Naive thymus-derived CD4-positive, alpha-beta T cell (primary cell): ENCODE measurements around the gene VPS13C. TPM values are rescaled to one million over a fixed set of nuclear protein-coding genes. Genes with fewer than 3 reads are reported as not detected.

Experiments used
- ATAC-seq: fragments of 150-1000 bp; cut with Tn5 transposase; 2 replicates; pipeline ENCODE4 v1.10.0; 2021; ENCODE audit warnings: mild to moderate bottlenecking, moderate library complexity
- CTCF ChIA-PET: fragments of 350-600 bp; sonication (Branson Sonifier 250); formaldehyde crosslinking; loops from one replicate; lab custom pipeline; 2021; ENCODE audit warnings: antibody characterized with exemption; lab: Charles Lee
- POLR2A ChIA-PET: fragments of 350-600 bp; sonication (Branson Sonifier 250); formaldehyde crosslinking; loops from one replicate; lab custom pipeline; 2021; ENCODE audit warnings: antibody characterized with exemption, inconsistent platforms; lab: Charles Lee
- DNase-seq, 9 donors: peaks; one replicate each; pipeline versions ENCODE4 v3.0.0 to v3.0.0-alpha.2; 2020 to 2022; ENCODE audit warnings: mixed read lengths in 1 of 9
- H3K27ac ChIP-seq: one replicate; pipeline ENCODE4 v1.7.0; 2013; ENCODE audit warnings: mild to moderate bottlenecking, low read depth, low read length, moderate library complexity
- H3K27me3 ChIP-seq, 2 donors: one replicate each; pipeline ENCODE4 v1.7.0; 2013; ENCODE audit warnings: low read length in 2 of 2, mild to moderate bottlenecking in 2 of 2, moderate library complexity in 2 of 2; ENCODE audit not compliant: control insufficient read depth in 2 of 2, insufficient read depth in 2 of 2
- H3K36me3 ChIP-seq, 3 experiments: 1 replicate in 2 of 3; 2 replicates in 1 of 3; pipeline ENCODE4 v1.7.0; 2013; ENCODE audit warnings: low read length in 3 of 3, mild to moderate bottlenecking in 3 of 3, moderate library complexity in 1 of 3; ENCODE audit not compliant: insufficient read depth in 3 of 3, control insufficient read depth in 2 of 3
- H3K4me1 ChIP-seq, 2 donors: one replicate each; pipeline ENCODE4 v1.7.0; 2013; ENCODE audit warnings: low read length in 2 of 2, mild to moderate bottlenecking in 2 of 2, moderate library complexity in 1 of 2; ENCODE audit not compliant: control insufficient read depth in 2 of 2, insufficient read depth in 2 of 2
- H3K4me3 ChIP-seq: 2 replicates; pipeline ENCODE4 v1.7.0; 2013; ENCODE audit warnings: mild to moderate bottlenecking, low read length
- H3K9me3 ChIP-seq, 3 experiments: 1 replicate in 2 of 3; 2 replicates in 1 of 3; pipeline ENCODE4 v1.7.0; 2013; ENCODE audit warnings: low read length in 3 of 3; ENCODE audit not compliant: control insufficient read depth in 2 of 3
- H3K27ac Mint-ChIP-seq, 9 donors: one replicate each; pipeline ENCODE4 v1.8.0; 2020 to 2022; ENCODE audit warnings: mixed read lengths in 9 of 9, mild to moderate bottlenecking in 8 of 9, moderate library complexity in 5 of 9, inconsistent platforms in 2 of 9
- H3K27me3 Mint-ChIP-seq, 5 donors: one replicate each; pipeline ENCODE4 v1.8.0; 2021 to 2022; ENCODE audit warnings: mixed read lengths in 5 of 5, mild to moderate bottlenecking in 1 of 5
- H3K36me3 Mint-ChIP-seq, 5 donors: one replicate each; pipeline ENCODE4 v1.8.0; 2020 to 2022; ENCODE audit warnings: mixed read lengths in 5 of 5, mild to moderate bottlenecking in 3 of 5, inconsistent platforms in 1 of 5
- H3K4me1 Mint-ChIP-seq, 7 donors: one replicate each; pipeline ENCODE4 v1.8.0; 2020 to 2022; ENCODE audit warnings: mixed read lengths in 7 of 7, mild to moderate bottlenecking in 3 of 7, inconsistent platforms in 1 of 7
- H3K4me3 Mint-ChIP-seq, 10 donors: one replicate each; pipeline ENCODE4 v1.8.0; 2020 to 2022; ENCODE audit warnings: mild to moderate bottlenecking in 10 of 10, mixed read lengths in 10 of 10, moderate library complexity in 6 of 10, inconsistent platforms in 2 of 10
- H3K9me3 Mint-ChIP-seq, 11 donors: one replicate each; pipeline ENCODE4 v1.8.0; 2020 to 2022; ENCODE audit warnings: mixed read lengths in 11 of 11, mild to moderate bottlenecking in 4 of 11, inconsistent platforms in 1 of 11, moderate library complexity in 1 of 11
- intact Hi-C, 2 donors: fragments of 100-400 bp; cut with micrococcal nuclease; formaldehyde crosslinking; loops; one replicate each; pipeline ENCODE4 v1.15.1; 2023
- polyA plus RNA-seq, 2 donors: library from polyadenylated mRNA; unstranded; fragments of 300-500 nt; fragmentation: Illumina TruSeq; gene quantifications; one replicate each; pipeline ENCODE4 v1.2.3, GENCODE V29; 2021
- total RNA-seq, 6 experiments: library from RNA in 5 of 6; stranded (reverse) in 5 of 6; gene quantifications; 1 replicate in 5 of 6; 2 replicates in 1 of 6; pipeline ENCODE4 v1.2.3 and lab custom pipeline; 2021 to 2026

The VPS13C gene
- total RNA-seq (100 to 1,000 TPM; 104 to 159 (median 144) TPM), polyA plus RNA-seq (10 to 100 TPM; 12.7 to 16.8 TPM), total RNA-seq (lab: John Stamatoyannopoulos, UW) (460 reads per million, percentile 97 among the genes with 10 or more reads in this experiment)

GRCh38 chr15:62060113-62060895, at the start of gene VPS13C:
TSS of gene VPS13C (minus strand) at chr15:62060447. CDS start at chr15:62060374, 73 bp downstream.
- peak within 1 kb of the TSS; percentile 89 to 99 (median 98) for H3K27ac Mint-ChIP-seq
- peak within 1 kb of the TSS; percentile 90 to 100 (median 96) for H3K4me3 Mint-ChIP-seq
- H3K9me3 ChIP-seq: no peaks in the 10 kb centered on the region
- DNase-seq: peak; percentile 87 to 95 (median 91)
- H3K4me3 ChIP-seq: peak within 1 kb of the TSS; percentile 94
- H3K27ac ChIP-seq: peak within 1 kb of the TSS; percentile 81
- H3K4me1 ChIP-seq: peaks cover 20 to 24% of the 10 kb centered on the region in 2 donors
- ATAC-seq: peak; percentile 93
- H3K36me3 Mint-ChIP-seq: peaks cover 0 to 8% (median 2%) of the 10 kb centered on the region in 5 donors
- peaks cover 0 to 5% (median 0%) of the 10 kb centered on the region in 3 experiments for H3K36me3 ChIP-seq
- intact Hi-C loops: loop anchor here (1.0 to 10.0 kb wide), 5 partner anchors 11 to 987 kb away; no protein-coding TSS in a partner anchor
- peaks cover 0 to 4% (median 0%) of the 10 kb centered on the region in 11 donors for H3K9me3 Mint-ChIP-seq
- ChIA-PET POLR2A (interaction anchor here (0.6 to 1.4 kb wide), 6 partner anchors 10 to 170 kb away, joined by 4 read pairs; no protein-coding TSS in a partner anchor), CTCF (interaction anchor here (1.0 to 1.5 kb wide), 5 partner anchors 8 to 38 kb away, joined by 3 to 12 read pairs (median 4); no protein-coding TSS in a partner anchor)
- H3K27me3 ChIP-seq: no peaks in the 10 kb centered on the region
- H3K27me3 Mint-ChIP-seq: peaks cover 0 to 34% (median 3%) of the 10 kb centered on the region in 5 donors
- H3K4me1 Mint-ChIP-seq: peaks cover 26 to 61% (median 48%) of the 10 kb centered on the region in 7 donors

- DNase-seq: no peak
- peaks cover 0 to 15% (median 0%) of the 10 kb centered on the region in 7 donors for H3K4me1 Mint-ChIP-seq
- Histone ChIP-seq H3K4me1 (no peaks in the 10 kb centered on the region), H3K36me3 (no peaks in the 10 kb centered on the region), H3K9me3 (no peaks in the 10 kb centered on the region), H3K27me3 (no peaks in the 10 kb centered on the region), H3K4me3 (no peak overlapping the region), H3K27ac (no peak overlapping the region)
- no peak overlapping the region for H3K4me3 Mint-ChIP-seq
- intact Hi-C loops: no loop called here
- POLR2A ChIA-PET: no interaction called here
- H3K9me3 Mint-ChIP-seq: peaks cover 0 to 3% (median 0%) of the 10 kb centered on the region in 11 donors
- peaks cover 0 to 16% (median 12%) of the 10 kb centered on the region in 5 donors for H3K27me3 Mint-ChIP-seq
- no peak for ATAC-seq
- no peak overlapping the region for H3K27ac Mint-ChIP-seq
- no peaks in the 10 kb centered on the region for H3K36me3 Mint-ChIP-seq
- CTCF ChIA-PET: no interaction called here
These were observed 49.2 kb upstream of the VPS13C start for GRCh38 chr15:62109437-62109836.

DNA sequence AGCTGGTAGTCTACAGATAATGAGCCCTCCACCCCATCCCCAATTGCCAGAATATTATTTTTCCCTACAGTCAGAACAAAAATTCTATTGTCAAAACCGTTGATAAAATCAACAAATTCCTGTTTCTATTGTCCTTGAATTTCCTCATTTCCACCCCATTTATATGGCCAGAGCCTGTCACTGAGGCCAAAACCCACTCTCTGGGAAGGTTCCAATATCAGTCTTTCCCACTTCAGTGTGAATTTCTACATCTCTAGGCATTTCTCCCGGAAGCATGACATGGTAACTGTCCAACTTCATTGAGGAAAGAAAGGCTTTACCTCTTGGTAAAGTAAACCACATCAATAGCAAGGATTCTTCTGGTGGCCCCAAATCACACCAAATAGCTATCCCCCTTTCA, 48.2 kb upstream of the VPS13C start:
- H3K27ac ChIP-seq: no peak overlapping the region
- Mint-ChIP-seq H3K4me3 (no peak overlapping the region), H3K27me3 (peaks cover 0 to 14% (median 10%) of the 10 kb centered on the region in 5 donors), H3K9me3 (peaks cover 0 to 3% (median 0%) of the 10 kb centered on the region in 11 donors), H3K36me3 (no peaks in the 10 kb centered on the region), H3K27ac (no peak overlapping the region), H3K4me1 (peaks cover 0 to 14% (median 0%) of the 10 kb centered on the region in 7 donors)
- ChIA-PET CTCF (no interaction called here), POLR2A (no interaction called here)
- no peak for ATAC-seq
- intact Hi-C loops: no loop called here
- no peaks in the 10 kb centered on the region for H3K36me3 ChIP-seq
- H3K27me3 ChIP-seq: no peaks in the 10 kb centered on the region
- H3K4me1 ChIP-seq: no peaks in the 10 kb centered on the region
- DNase-seq: no peak
- H3K4me3 ChIP-seq: no peak overlapping the region
- no peaks in the 10 kb centered on the region for H3K9me3 ChIP-seq

DNA sequence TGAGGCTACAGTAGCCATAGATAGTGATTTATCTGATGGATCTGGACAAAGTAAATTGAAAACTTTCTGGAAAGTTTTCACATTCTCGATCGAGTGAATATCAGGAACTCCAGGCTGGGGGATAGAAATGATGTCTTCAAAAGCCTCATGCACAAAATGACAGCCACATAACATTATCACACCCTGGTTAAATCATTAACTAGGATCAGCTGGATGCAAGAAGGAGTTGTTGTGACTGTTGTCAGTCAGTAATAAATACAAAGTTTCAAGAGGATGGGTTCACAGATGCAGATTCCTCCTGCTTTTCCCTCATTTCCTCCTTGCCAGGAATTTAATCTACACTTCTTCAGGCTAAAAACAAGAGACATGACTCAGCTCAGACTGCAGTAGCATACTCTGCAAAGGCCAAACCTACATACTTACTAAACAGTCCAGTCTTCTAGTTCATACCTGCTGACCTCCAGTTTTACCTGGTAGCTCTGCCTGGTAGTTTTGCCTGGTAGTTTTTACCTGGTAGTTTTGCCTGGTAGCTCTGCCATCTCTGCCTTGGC, 47.4 kb upstream of the VPS13C start:
- ATAC-seq: no peak
- Histone ChIP-seq H3K27ac (no peak overlapping the region), H3K36me3 (no peaks in the 10 kb centered on the region), H3K27me3 (no peaks in the 10 kb centered on the region), H3K9me3 (no peaks in the 10 kb centered on the region), H3K4me1 (no peaks in the 10 kb centered on the region), H3K4me3 (no peak overlapping the region)
- Mint-ChIP-seq H3K36me3 (no peaks in the 10 kb centered on the region), H3K4me1 (peaks cover 0 to 6% (median 0%) of the 10 kb centered on the region in 7 donors), H3K27ac (no peak overlapping the region), H3K4me3 (no peak overlapping the region), H3K9me3 (peaks cover 0 to 3% (median 0%) of the 10 kb centered on the region in 11 donors), H3K27me3 (peaks cover 0 to 10% (median 7%) of the 10 kb centered on the region in 5 donors)
- POLR2A ChIA-PET: no interaction called here
- no peak for DNase-seq
- intact Hi-C loops: no loop called here
- CTCF ChIA-PET: no interaction called here

GRCh38 chr15:62106096-62106495, 45.8 kb upstream of the VPS13C start:
- Histone ChIP-seq H3K9me3 (no peaks in the 10 kb centered on the region), H3K4me1 (no peaks in the 10 kb centered on the region), H3K4me3 (no peak overlapping the region), H3K27me3 (no peaks in the 10 kb centered on the region), H3K27ac (no peak overlapping the region), H3K36me3 (no peaks in the 10 kb centered on the region)
- ATAC-seq (no peak), DNase-seq (no peak)
- peaks cover 0 to 1% (median 0%) of the 10 kb centered on the region in 7 donors for H3K4me1 Mint-ChIP-seq
- H3K9me3 Mint-ChIP-seq: peaks cover 0 to 3% (median 0%) of the 10 kb centered on the region in 11 donors
- no peak overlapping the region for H3K4me3 Mint-ChIP-seq
- H3K27me3 Mint-ChIP-seq: peaks cover 0 to 10% (median 0%) of the 10 kb centered on the region in 5 donors
- ChIA-PET CTCF (interaction anchor here (1.0 kb wide), 1 partner anchor 12 kb away, joined by 3 read pairs; no protein-coding TSS in a partner anchor), POLR2A (interaction anchor here (0.6 kb wide), 1 partner anchor 946 kb away, joined by 3 read pairs; no protein-coding TSS in a partner anchor)
- H3K36me3 Mint-ChIP-seq: no peaks in the 10 kb centered on the region
- no peak overlapping the region for H3K27ac Mint-ChIP-seq
- intact Hi-C loops: no loop called here

DNA sequence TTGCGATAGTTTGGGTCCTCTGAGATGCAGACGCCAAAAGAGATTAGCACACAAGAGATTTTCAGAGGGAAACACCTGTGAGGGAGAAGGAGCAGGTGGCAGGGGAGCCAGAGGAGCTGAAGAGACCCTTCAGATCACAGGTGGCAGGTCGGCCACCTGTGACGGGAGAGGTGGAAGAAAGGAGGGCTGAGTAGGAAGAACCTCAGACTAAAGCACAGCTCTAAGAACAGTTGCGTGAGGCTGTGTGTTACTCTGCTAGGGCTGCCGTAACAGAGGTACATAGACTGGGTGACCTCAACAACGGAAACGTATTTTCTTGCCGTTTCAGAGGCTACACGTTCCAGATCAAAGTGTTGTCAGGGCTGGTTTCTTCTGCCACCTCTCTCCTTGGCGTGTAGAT, 45.0 kb upstream of the VPS13C start:
- Histone ChIP-seq H3K4me3 (no peak overlapping the region), H3K36me3 (no peaks in the 10 kb centered on the region), H3K27ac (no peak overlapping the region), H3K9me3 (no peaks in the 10 kb centered on the region), H3K27me3 (no peaks in the 10 kb centered on the region), H3K4me1 (no peaks in the 10 kb centered on the region)
- Mint-ChIP-seq H3K27ac (no peak overlapping the region), H3K4me1 (no peaks in the 10 kb centered on the region), H3K36me3 (no peaks in the 10 kb centered on the region), H3K9me3 (peaks cover 0 to 3% (median 0%) of the 10 kb centered on the region in 11 donors), H3K27me3 (peaks cover 0 to 10% (median 0%) of the 10 kb centered on the region in 5 donors), H3K4me3 (no peak overlapping the region)
- ATAC-seq (no peak), DNase-seq (no peak)
- CTCF ChIA-PET: no interaction called here
- intact Hi-C loops: no loop called here
- POLR2A ChIA-PET: no interaction called here
